ENCODE data around the gene PRRT1. TPM values are rescaled to one million over a fixed set of nuclear protein-coding genes. Genes with fewer than 3 reads are reported as not detected.

PRRT1 gene
- total and polyA plus RNA-seq, 10 donors, result 0.28 to 2.3 (median 1.1) TPM

DNA sequence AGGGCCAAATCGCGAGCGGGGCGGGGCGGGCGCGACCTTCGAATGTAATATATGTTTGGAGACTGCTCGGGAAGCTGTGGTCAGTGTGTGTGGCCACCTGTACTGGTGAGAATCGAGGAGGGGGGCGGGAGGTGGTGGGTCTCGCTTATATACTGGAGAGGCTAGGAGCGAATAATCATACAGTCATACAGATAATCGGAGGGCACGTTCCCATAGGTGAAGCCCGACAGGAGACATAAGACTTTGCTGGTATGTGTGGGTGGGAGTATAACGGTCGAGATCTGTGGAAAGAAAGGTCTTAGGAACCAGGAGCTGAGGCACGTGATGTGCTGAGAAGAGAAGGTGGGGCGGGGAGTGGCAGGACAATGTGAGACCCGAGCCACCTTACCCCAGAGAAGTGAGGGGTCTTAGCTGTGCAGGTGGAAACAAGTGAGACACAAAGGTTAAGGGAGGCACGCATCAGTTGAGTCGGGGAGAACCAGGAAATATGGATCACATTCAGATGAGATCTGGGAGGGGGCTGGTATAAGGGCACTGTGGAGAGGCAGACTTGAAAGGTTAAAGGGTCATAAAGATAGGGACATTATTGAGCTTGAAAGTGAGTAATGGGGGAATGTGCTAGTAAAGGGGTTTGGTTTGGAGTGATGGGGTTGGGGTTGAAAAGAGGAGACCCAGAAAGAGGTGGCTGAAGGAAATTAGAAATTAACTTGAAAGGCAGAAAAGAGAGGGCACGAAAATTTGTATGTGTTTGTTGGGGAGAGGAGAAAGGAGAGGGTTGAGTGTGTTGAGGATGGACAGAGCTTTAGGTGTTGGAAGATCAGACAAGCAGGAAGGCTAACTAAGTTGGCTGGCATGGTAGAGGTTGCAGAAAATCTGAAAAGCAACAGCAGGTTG, 27.1 kb upstream of the PRRT1 start:
- 2 to 3% (median 3%) methylated on average over 24 of the region's 24 CpGs for WGBS, 5 donors
- Histone ChIP-seq H3K4me1 (peaks cover 33 to 90% (median 66%) of the 10 kb centered on the region in 6 donors), H3K27ac (peak overlapping the region; percentile 92 to 98 (median 95)), H3K4me3 (peak overlapping the region; percentile 43 to 87 (median 62)), H3K27me3 (replicated peaks in 1 of 7) (no peaks in the 10 kb centered on the region), H3K9me3 (no peaks in the 10 kb centered on the region), H3K36me3 (peaks cover 0 to 44% (median 37%) of the 10 kb centered on the region in 6 donors)
- no peak for TF ChIP-seq POLR2A (IDR thresholded peaks at IDR 0.05)
- TF ChIP-seq, protein P1, sequence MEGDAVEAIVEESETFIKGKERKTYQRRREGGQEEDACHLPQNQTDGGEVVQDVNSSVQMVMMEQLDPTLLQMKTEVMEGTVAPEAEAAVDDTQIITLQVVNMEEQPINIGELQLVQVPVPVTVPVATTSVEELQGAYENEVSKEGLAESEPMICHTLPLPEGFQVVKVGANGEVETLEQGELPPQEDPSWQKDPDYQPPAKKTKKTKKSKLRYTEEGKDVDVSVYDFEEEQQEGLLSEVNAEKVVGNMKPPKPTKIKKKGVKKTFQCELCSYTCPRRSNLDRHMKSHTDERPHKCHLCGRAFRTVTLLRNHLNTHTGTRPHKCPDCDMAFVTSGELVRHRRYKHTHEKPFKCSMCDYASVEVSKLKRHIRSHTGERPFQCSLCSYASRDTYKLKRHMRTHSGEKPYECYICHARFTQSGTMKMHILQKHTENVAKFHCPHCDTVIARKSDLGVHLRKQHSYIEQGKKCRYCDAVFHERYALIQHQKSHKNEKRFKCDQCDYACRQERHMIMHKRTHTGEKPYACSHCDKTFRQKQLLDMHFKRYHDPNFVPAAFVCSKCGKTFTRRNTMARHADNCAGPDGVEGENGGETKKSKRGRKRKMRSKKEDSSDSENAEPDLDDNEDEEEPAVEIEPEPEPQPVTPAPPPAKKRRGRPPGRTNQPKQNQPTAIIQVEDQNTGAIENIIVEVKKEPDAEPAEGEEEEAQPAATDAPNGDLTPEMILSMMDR (IDR thresholded peaks at IDR 0.05 in 8 of 11, conservative IDR thresholded peaks at IDR 0.05 in 3 of 11), result no peak
- intact Hi-C loops (cut with DNase I; ENCODE audit: low total_unique reads), result no loop called here
- DNase-seq, result no peak

DNA sequence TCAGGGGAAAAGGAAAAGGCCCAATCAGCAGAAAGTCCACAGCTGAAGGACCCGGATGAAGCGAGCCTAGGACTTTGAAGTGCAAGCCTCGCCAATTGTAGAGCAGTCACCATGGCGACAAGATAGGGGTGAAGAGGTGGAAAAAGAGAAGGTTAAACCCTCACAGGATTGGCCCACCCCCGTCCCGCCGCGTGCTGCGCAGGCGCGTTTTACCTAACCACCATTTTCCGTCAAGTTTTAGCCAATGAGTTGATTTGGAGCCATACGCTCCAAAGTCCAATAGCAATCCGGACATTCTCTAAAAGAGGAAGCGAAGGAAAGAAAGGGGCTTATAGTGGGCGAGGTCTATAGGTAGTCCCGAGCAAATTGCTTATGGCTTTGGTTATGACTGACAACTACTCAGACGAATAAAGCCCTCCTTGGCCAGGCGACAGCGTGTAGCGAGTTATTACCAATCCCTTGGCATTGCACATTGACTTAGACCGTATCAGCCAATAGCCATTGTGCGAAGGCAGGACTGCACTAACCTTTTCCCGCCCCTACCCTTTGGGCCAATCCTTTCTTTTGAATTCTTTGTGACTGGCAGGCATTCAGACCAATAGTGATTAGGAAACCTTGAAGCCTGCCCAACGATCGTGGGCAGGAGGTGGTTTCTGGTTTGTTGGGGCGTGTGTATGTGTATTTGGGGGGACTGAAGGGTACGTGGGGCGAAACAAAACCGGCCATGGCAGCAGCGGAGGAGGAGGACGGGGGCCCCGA, 26.2 kb upstream of the PRRT1 start, which contains the start of gene RNF5:
TSS of gene RNF5 (plus strand) at position 618 of the 759 bp plus-strand sequence. CDS start at position 725, 107 bp downstream.
- Histone ChIP-seq H3K27ac (peak within 1 kb of the TSS; percentile 92 to 98 (median 95)), H3K9me3 (no peaks in the 10 kb centered on the region), H3K27me3 (replicated peaks in 1 of 7) (no peaks in the 10 kb centered on the region), H3K36me3 (peaks cover 0 to 36% (median 30%) of the 10 kb centered on the region in 6 donors), H3K4me1 (peaks cover 33 to 90% (median 63%) of the 10 kb centered on the region in 6 donors), H3K4me3 (peak within 1 kb of the TSS; percentile 43 to 87 (median 62))
- WGBS, 5 donors, result 0 to 1% (median 1%) methylated on average over 33 of the region's 33 CpGs
- TF ChIP-seq POLR2AphosphoS5 (IDR thresholded peaks at IDR 0.05) (peak; percentile 69 to 74 (median 70)), POLR2A (IDR thresholded peaks at IDR 0.05) (peak in 1 of 3 donors; percentile 38)
- TF ChIP-seq, protein P1 (IDR thresholded peaks at IDR 0.05 in 8 of 11, conservative IDR thresholded peaks at IDR 0.05 in 3 of 11), result no peak
- intact Hi-C loops (cut with DNase I; ENCODE audit: low total_unique reads), result no loop called here
- peak; percentile 94 for DNase-seq

DNA sequence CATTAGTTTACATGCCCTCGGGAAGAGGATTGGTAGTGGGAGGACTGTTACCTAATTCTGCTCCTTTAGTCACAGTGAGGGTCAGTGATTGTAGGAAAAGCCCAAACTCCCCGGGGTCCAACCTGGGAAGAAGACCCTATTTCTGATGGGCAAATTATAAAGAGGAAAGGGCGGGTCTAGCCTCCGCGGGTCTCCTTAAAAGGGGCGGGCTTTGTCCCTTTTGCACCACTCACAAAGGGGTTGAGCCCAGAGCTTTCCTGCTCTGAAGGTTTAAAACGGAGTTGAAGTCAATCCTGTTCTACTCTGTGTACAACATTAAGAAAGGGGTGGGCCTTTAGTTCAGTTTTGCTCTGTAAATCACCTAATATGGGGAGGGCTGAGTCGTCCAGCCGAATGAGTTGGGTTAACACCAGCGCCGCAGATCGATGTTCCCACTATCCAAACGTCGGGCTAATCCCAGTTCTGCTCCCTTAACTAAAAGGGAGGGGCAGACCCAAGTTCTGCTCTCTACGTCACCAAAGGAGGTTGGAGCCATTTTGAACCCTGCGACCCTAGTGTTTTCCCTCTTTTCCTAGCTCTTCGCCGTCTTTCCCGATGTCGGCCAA, 25.5 kb upstream of the PRRT1 start:
- peak overlapping the region; percentile 43 to 87 (median 62) for H3K4me3 ChIP-seq
- H3K4me1 ChIP-seq, result peaks cover 33 to 87% (median 65%) of the 10 kb centered on the region in 6 donors
- no peaks in the 10 kb centered on the region for H3K9me3 ChIP-seq
- intact Hi-C loops (cut with DNase I; ENCODE audit: low total_unique reads), result no loop called here
- no peak for DNase-seq
- TF ChIP-seq POLR2A (IDR thresholded peaks at IDR 0.05), result peak in 1 of 3 donors; percentile 52
- peak in 1 of 3 donors; percentile 60 for TF ChIP-seq POLR2AphosphoS5 (IDR thresholded peaks at IDR 0.05)
- TF ChIP-seq, protein P1 (IDR thresholded peaks at IDR 0.05 in 8 of 11, conservative IDR thresholded peaks at IDR 0.05 in 3 of 11), result no peak
- 1% methylated on average over 20 of the region's 20 CpGs for WGBS, 5 donors
- H3K36me3 ChIP-seq, result peaks cover 0 to 29% (median 23%) of the 10 kb centered on the region in 6 donors
- peak overlapping the region; percentile 92 to 98 (median 95) for H3K27ac ChIP-seq
- H3K27me3 ChIP-seq (replicated peaks in 1 of 7), result no peaks in the 10 kb centered on the region

Measured in spleen (tissue), 11 donors.